Epithelial cell of esophagus (primary cell): ENCODE data around the gene NTMT1.
A peak's percentile ranks its signal among the peaks of the same experiment; 100 is the strongest.

Experiments
- DNase-seq: peaks from one replicate; pipeline ENCODE4 v3.0.0; 2010; ENCODE audit warnings: low read depth
- H3K4me3 ChIP-seq: 2 replicates; pipeline ENCODE4 v1.5.1; 2011; ENCODE audit warnings: mild to moderate bottlenecking, low read length, control low read depth
- CTCF ChIP-seq: IDR thresholded peaks from 2 replicates; pipeline ENCODE4 v1.5.1; 2011; ENCODE audit warnings: low read depth, mild to moderate bottlenecking, low read length, control low read depth, inconsistent platforms; ENCODE audit not compliant: insufficient read depth; ENCODE audit errors: missing control alignments

The NTMT1 gene

GRCh38 chr9:129583308-129584038 lies 42.5 kb upstream of the NTMT1 start:
- H3K4me3 ChIP-seq: no peak overlapping the region
- TF ChIP-seq CTCF: no peak
- DNase-seq: no peak

GRCh38 chr9:129584136-129584535 lies 41.8 kb upstream of the NTMT1 start:
- H3K4me3 ChIP-seq: no peak overlapping the region
- peak; percentile 81 for DNase-seq
- TF ChIP-seq CTCF: no peak

- DNase-seq: no peak
- no peak for TF ChIP-seq CTCF
- no peak overlapping the region for H3K4me3 ChIP-seq
These were observed 40.6 kb upstream of the NTMT1 start for GRCh38 chr9:129585352-129585751.

GRCh38 chr9:129586245-129586644 lies 39.7 kb upstream of the NTMT1 start:
- DNase-seq: no peak
- H3K4me3 ChIP-seq: no peak overlapping the region
- no peak for TF ChIP-seq CTCF

- no peak for DNase-seq
- TF ChIP-seq CTCF: no peak
- no peak overlapping the region for H3K4me3 ChIP-seq
These were observed 39.3 kb upstream of the NTMT1 start for GRCh38 chr9:129586685-129587084.

- H3K4me3 ChIP-seq: no peak overlapping the region
- no peak for TF ChIP-seq CTCF
- DNase-seq: no peak
These were observed 38.3 kb upstream of the NTMT1 start for GRCh38 chr9:129587487-129588262.

GRCh38 chr9:129590466-129590865 lies 35.5 kb upstream of the NTMT1 start:
- DNase-seq: no peak
- H3K4me3 ChIP-seq: no peak overlapping the region
- TF ChIP-seq CTCF: no peak
